Amniotic epithelial cell (primary cell): ENCODE results near the gene DENND1B.

ENCODE experiments used
- DNase-seq: peaks from one replicate; pipeline ENCODE4 v3.0.0-alpha.2; 2010; ENCODE audit warnings: low read depth

DENND1B gene

DNA sequence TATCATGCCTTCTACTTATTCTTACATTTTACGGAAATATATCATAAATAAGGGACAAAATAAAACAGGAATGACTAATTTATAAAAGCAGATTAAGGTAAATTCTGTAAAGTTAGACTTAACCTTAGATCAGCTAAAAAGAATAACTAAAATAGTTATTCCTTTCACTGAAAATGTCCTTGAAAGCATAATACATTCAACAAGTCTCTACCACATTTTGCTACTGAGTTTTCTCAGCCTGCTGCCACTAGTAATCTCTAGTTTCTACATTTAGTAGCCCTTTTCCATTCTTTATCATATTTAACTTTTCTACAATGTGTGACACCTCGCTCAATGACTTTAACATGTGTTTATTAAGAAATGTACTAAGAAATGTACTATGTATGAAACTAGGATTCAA is 89.0 kb downstream of the DENND1B start:
- no peak for DNase-seq

DNA sequence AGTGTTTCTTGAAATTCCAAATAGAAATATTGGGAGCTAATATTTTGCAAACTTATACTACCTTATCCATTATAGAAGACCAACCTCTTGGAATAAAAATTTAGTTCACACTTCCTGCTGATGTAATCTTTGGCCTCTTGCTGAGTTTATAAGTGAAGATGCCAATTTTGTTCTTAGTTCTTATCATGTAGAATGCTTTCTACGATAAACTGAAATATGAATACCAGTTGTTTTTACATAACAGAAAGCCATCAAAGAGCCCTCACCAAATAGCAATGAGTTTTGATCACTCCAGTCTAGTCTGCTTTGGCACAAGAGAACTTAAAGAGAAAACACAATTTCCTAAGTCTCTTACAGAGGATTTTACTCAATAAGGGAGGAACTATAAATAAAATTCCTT is 89.5 kb downstream of the DENND1B start:
- no peak for DNase-seq

DNA sequence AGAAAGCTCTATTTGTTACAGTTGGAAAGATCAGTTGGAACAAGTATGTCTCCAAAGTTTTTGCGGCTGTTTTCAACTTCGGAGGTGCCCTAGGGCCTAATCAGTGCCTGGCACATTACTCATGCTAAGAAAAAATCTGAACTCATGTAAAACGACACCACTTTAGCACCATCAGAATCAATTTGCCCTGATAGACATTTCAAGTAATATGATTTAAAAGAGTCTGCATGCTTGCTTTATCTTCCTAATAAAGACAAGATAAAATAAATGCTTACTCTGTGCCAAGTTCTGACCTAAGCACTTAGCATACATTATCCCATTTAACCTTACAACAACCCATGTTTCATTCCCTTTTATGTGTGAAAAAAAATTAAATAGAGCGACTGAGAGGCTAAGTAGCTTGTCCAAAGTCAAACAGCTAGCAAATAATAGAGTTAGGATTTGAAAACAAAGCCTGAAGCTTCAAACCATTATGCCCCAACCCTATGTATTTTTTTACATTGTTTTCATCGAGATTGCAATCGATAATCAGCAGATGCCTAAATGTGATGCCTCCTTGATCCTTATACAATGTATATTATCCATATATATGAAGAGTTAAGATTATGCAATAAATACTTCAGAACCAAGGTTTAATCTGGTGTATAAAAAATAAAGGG is 91.3 kb downstream of the DENND1B start:
- DNase-seq, result no peak

DNA sequence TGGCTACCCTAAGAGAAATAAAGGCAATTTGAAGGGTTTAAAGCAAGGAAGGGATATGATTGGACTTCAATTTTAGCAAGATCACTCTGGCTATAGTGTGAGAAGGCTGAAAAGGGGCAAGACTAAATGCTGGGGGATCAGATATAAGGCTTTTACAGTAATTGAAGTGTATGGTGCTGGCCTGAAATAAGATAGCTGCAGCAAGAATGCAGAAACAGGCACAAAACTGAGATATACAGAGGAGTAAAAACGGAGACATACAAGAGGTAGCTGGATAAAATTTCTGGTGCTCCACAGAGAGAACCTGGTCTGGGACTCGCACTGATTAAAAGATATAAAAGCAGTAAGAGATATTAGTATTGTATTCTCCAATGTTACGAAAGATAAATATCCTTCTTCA is 92.0 kb downstream of the DENND1B start:
- no peak for DNase-seq

- no peak for DNase-seq
Observed at GRCh38 chr1:197680311-197680710, 95.0 kb downstream of the DENND1B start.

DNA sequence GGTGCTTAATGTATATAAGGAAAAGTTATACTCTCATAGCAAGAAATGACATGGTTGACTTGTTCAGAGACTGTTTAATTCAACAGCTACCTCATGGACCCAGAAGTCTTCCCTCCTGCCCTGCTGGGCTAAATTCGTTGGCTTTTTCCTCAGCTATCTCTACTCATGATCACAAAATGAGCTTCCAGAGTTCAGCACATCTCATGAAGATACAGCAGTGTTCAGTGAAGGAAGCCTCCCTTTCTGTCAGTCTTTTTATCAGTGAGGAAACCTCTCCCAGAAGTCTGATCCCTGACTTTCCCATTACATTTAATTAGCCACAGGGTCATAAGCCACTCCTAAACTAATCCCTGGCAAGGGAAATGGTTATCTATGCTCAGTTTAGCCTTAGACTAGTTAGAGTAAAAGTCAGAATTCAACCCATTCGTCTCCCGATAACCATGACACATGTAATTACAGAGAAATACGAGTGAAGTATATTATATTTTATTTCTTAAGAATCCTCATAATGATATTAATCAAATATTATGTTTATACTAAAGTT is 97.5 kb downstream of the DENND1B start:
- no peak for DNase-seq

DNA sequence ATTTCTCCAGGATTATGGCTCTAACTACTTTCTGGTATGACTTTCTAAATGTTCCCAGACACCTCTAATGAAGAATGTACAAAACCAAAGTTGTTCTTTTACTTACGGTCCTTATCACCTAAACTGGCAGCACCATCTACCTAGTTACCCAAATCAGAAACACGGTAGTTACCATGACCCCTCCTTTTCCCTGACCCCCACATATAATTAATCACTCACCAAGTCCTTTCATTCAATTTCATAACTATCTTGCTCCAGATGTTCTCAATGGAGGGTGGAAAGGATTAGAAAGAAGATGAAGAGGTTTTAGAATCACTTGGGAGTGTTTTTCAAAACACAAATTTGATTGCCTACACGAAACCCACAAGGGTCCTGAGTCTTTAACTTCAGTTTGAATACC is 98.0 kb downstream of the DENND1B start:
- DNase-seq, result no peak

DNA sequence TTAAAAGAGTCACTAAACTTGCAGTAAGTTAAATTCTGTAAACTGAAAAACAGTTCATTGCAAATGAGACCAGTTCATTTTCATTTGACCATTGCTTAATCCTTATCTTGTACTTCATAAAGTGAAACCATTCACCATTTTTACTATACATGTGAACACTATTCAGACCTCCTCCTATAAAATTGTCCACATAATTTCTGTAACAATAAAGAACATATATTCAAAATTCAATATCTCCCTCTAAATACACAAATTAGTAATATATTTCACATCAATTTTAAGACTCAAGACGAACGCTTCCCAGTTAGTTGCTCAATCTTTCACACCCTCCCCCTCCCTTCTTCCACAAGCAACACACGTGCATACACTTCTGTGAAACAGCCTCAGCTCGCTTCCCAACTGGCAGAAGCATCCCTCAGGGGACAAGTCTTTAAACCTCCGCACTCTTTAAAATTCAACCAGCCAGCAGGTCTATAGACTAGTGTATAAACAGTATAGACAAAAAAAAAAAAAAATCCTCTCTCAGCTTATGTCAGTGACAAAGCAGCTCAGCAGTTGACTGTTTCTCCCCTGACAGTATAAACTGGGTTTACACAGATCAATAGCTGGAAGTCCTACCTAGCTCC is 99.6 kb downstream of the DENND1B start:
- peak; percentile 15 for DNase-seq

DNA sequence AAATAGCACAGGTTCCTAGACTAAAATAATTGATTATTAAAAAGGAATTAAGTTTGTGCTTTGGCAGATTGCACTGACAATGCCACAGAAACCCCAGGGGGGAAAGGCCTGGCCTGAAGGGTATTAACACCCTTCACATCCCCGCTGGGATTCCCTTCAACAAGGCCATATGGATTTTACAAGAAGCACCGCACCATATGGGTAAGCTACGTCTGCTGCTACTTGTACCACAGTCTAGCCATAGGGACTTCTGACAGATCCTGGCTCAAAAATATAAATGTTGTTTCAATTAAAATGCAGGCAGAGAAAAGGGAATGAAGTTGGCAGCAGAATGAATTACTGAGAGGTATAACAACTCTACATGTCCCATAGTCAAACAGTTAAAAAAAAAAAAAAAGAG is 101.0 kb downstream of the DENND1B start:
- DNase-seq, result no peak

DNA sequence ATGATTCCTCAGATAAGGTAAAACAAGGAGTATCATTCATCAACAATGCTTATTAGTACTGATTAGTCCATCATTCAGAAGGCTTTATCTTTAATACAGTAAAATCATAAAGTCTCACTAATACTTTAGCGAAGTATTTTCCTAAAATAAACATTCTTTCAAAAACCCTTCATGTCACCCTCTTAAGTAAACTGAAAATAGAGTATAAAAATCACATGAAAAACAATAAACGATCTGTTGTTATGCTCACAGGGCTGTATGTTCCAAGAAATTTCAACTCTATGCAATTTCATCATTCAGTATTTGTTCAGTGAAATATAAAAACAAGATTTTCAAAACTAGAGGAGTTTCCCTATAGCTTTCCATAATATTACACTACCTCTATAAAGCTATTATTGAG is 102.0 kb downstream of the DENND1B start:
- no peak for DNase-seq

GRCh38 chr1:197672347-197672746 is 102.9 kb downstream of the DENND1B start:
- DNase-seq, result no peak

- no peak for DNase-seq
Observed at GRCh38 chr1:197671920-197672319, 103.4 kb downstream of the DENND1B start.

DNA sequence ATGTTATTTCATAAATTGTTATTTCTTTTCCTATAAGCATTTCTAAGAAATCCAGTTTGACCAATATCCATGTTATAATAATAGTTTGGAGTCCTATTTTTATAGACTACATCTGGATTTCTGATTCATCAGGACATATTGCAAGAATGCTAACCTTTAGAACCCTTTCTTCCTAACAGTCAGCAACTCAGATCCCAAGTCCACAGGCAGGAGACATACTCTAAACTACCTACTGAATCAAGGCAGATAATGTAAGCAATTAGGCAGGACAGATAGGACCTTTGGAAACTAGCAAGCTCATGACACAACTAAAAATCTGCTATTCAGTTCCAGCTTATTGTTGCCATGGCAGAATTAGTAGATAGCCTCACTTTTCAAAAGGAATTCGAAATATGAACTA is 104.1 kb downstream of the DENND1B start:
- DNase-seq, result peak; percentile 4

GRCh38 chr1:197666769-197667285 is 108.5 kb downstream of the DENND1B start:
- no peak for DNase-seq

DNA sequence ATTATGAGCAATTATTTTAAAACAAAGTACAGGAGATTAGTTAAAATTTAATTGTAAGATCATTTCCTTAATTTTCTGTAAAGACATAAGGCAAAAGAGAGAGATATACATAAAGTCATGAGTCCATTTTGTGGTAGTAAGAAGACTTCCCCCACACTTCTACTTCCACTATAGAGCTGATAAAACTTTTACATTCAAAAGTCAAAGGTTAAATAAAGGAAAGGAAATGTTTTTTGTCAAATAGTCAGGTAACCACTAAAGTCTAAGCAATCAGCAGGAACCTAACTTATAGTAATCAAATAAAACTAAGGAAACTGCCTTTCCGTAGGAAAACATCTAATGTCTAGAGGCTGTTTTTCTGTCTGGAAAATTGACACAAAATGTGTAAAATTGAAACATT is 110.9 kb downstream of the DENND1B start:
- no peak for DNase-seq

DNA sequence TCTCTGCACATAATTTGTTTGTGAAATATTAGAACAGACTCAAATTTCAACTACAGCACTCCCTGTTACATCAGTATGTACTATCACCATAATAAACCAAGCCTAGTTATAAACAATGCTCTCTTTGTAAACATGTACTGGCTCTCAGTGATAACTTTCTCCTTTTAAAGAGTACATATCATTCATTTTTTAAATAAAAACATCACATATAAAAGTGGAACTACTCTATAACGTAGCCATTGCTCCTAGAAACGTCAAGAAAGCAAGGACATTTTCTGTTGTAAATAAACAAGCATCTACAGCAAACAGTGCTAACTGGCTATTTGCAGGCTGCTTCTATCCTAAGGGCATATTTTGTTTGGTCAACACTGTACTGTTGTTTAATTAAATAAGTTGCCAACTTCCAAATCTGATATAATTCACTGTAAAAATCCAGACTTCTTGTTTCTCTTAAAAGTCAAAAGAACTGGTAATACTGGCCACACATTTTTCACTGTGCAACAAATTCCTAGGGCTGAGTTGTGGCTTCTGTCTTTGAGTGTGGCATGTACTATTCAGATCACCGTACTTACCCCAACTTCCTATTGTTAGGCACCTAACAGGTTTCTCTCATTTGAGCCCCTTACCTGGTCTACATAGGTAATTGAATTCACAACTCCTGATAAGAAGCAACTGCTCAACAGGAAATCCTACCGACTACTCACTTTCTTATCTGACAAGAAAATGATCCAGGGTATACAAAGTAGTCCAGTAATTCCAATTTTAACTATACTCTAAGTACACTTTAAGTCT is 111.9 kb downstream of the DENND1B start:
- DNase-seq, result no peak

GRCh38 chr1:197660389-197660788 is 114.9 kb downstream of the DENND1B start:
- no peak for DNase-seq

DNA sequence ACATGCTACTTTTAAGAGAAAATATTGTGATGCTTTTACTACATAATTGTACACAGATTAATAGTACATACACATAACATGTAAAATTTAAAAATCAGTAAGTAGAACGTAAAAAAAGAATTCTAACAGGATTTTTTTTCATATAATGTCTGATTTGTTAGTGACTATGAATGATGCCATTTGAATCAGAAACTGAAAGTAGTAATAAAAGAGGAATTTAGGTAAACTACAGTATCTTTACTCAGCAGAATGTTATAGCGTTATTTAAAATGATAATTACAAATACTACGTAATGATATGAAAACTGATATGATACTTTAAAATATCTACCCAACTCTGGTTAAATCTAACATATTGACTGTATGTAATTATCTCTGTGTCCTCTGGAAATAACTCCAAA is 116.1 kb downstream of the DENND1B start:
- no peak for DNase-seq

GRCh38 chr1:197649188-197649587 is 126.1 kb downstream of the DENND1B start:
- DNase-seq, result no peak

- DNase-seq, result no peak
Observed at GRCh38 chr1:197638316-197638715, 137.0 kb downstream of the DENND1B start.

DNA sequence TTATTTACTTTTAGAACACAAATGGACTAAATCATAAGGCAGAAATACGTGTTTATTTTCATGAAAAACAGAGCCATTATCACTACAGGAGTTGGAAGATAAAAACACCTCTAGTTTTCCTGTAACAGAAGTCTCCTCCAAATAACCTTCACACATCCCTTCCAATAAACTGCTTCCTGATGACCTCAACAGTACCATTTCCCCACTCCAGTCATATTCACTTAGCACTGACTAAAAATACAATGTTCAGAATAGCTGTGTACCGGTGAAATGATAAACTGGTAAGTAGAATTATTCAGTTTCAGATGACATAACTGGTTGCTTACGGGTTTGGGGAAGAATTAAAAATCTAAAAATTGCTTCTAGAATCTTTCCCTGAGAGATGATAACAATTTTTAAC is 137.9 kb downstream of the DENND1B start:
- DNase-seq, result no peak

DNA sequence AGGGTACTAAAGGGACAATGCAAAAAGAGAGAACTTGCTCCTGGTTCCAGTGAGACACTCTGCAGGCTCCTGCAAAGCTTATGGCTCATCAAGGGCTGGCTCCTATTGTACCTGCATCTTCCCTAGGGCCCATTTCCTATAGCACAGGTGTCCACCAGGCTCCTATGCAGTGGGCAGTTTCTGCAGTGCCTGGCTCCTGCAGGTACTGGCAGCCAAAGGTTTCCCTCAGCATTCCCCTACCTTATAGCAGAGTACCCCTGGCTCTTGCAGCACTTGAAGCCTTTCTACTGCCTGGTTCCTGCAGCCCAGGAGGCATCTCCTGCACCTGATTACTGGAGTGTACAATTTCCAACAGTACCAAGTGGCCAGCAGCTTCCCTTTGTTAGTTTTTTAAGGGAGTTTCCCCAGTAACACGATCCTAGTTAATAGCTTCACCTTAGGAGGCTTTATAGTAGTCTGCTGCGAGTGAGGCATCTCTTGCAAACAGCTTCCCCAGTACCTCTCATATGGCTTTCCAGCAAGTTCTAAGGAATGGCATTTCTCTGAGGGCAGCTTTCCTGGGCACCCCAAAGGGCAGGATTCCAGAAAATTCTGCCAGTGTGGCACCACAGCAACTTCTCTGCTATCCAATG is 141.7 kb downstream of the DENND1B start:
- no peak for DNase-seq
